ENCODE data around the gene ADTRP. TPM values are rescaled to one million over a fixed set of nuclear protein-coding genes. Genes with fewer than 3 reads are reported as not detected.

The ADTRP gene
- total and polyA plus RNA-seq, 10 of the 15 experiments (the other 5 are each of a cell fraction or from before 2014, with no cell fraction given): 0.10 to 2.6 (median 2.1) TPM

- Histone ChIP-seq H3K27me3 (replicated peaks in 1 of 2; ENCODE audit: control insufficient read depth in 2 of 2, insufficient read depth in 2 of 2, low read length in 1 of 2) (no peaks in the 10 kb centered on the region), H3K4me2 (ENCODE audit: control insufficient read depth, insufficient read depth) (no peak overlapping the region), H3K27ac (ENCODE audit: control insufficient read depth, insufficient read depth) (no peak overlapping the region), H3K4me1 (ENCODE audit: control insufficient read depth, insufficient read depth, low read length) (no peaks in the 10 kb centered on the region), H2AFZ (ENCODE audit: control insufficient read depth, low read depth, low read length) (peak overlapping the region; percentile 25; the same call in 1 of the 2 replicates), H3K79me2 (ENCODE audit: control insufficient read depth, insufficient read depth, low read length) (no peaks in the 10 kb centered on the region), H3K36me3 (ENCODE audit: control insufficient read depth in 2 of 2, insufficient read depth in 2 of 2, low read length in 1 of 2) (no peaks in the 10 kb centered on the region), H3K4me3 (no peak overlapping the region), H4K20me1 (ENCODE audit: control insufficient read depth, insufficient read depth) (no peaks in the 10 kb centered on the region), H3K9ac (ENCODE audit: control insufficient read depth, insufficient read depth, low read length) (no peak overlapping the region), H3K9me3 (replicated peaks; ENCODE audit: control insufficient read depth, insufficient read depth, low read length) (peaks cover 3% of the 10 kb centered on the region; the same call in 2 of the 3 replicates)
- no peak for DNase-seq (ENCODE audit: low read depth, low spot score)
- WGBS (ENCODE audit: insufficient coverage, insufficient replicate concordance, low lambda C conversion rate, missing lambda C conversion rate): 75% methylated on average over 2 of the region's 2 CpGs
- no TSS peak for BruUV-seq (replicated peaks)
- FAIRE-seq: no peak
- in situ Hi-C loops (cut with MboI) (no loop called here), intact Hi-C loops (cut with micrococcal nuclease; ENCODE audit: unreplicated experiment) (no loop called here)
- ChIA-PET RAD21 (ENCODE audit: unreplicated experiment) (no interaction called here), SMC1A (ENCODE audit: uncharacterized antibody, unreplicated experiment) (no interaction called here), POLR2A (no interaction called here), CTCF (no interaction called here)
- TF ChIP-seq MXI1 (IDR thresholded peaks at IDR 0.05; ENCODE audit: low read depth, low read length): no peak
- no peak for TF ChIP-seq MYB (IDR thresholded peaks at IDR 0.05; ENCODE audit: borderline replicate concordance, low read depth, low read length)
- no peak for TF ChIP-seq NR2C1 (IDR thresholded peaks at IDR 0.05)
- no peak for TF ChIP-seq MEF2B (IDR thresholded peaks at IDR 0.05; ENCODE audit: partially characterized antibody, poor library complexity, severe bottlenecking)
- TF ChIP-seq ZNF217 (IDR thresholded peaks at IDR 0.05): no peak
- TF ChIP-seq HDAC6 (IDR thresholded peaks at IDR 0.05; ENCODE audit: unreplicated experiment): no peak
- no peak for TF ChIP-seq NR2C2 (IDR thresholded peaks at IDR 0.05; ENCODE audit: borderline replicate concordance, control insufficient read depth, insufficient read length, low read depth)
- no peak for TF ChIP-seq BCL3 (IDR thresholded peaks at IDR 0.05; ENCODE audit: borderline replicate concordance, insufficient read depth, low read depth, low read length, poor library complexity, severe bottlenecking)
- no peak for TF ChIP-seq SIX5 (IDR thresholded peaks at IDR 0.05; ENCODE audit: low read depth, low read length, severe bottlenecking)
- no peak for TF ChIP-seq PRDM15 (CRISPR knock-in tag; IDR thresholded peaks at IDR 0.05)
- no peak for TF ChIP-seq ZBED1 (IDR thresholded peaks at IDR 0.05; ENCODE audit: borderline replicate concordance)
- TF ChIP-seq SP1 (IDR thresholded peaks at IDR 0.05; ENCODE audit: low read depth, low read length): no peak
- no peak for TF ChIP-seq EZH2 (IDR thresholded peaks at IDR 0.05; ENCODE audit: borderline replicate concordance, control insufficient read depth, low read depth, low read length)
- no peak for TF ChIP-seq RAD21 (IDR thresholded peaks at IDR 0.05; ENCODE audit: insufficient read depth, low read depth, low read length)
- ATAC-seq: no peak
These were observed 103.0 kb downstream of the ADTRP start for GRCh38 chr6:11675601-11676000.
